Nucleus accumbens (tissue), 56 donors: ENCODE results near the gene MAT2A.
"Not testable (repeated sequence)": the region's sequence is repeated elsewhere in the genome, so short reads cannot be mapped to it uniquely, and the experiment has no call there.

Experiments used
- DNase-seq, 56 donors: peaks; one replicate each; lab custom pipeline; 2025; lab: John Stamatoyannopoulos, UW

MAT2A gene

GRCh38 chr2:85575739-85576138 lies 36.8 kb downstream of the MAT2A start:
- DNase-seq = no peak

DNA sequence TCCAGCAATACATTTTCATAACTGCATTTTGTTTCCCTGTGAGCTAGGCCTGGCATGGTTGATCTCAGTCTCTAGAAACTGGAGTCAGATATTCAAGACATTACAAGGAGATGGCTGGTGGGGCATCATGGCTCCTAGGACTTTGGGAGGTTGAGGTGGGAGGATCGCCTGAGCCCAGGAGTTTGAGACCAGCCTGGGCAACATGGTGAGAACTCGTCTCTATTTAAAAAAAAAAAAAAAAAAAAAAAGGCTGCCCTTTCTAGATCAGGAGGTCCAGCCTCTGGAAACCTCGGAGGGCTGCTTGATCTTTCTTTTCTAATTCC lies 38.1 kb downstream of the MAT2A start:
- no peak for DNase-seq

GRCh38 chr2:85577386-85578242 lies 38.6 kb downstream of the MAT2A start, which contains the start of gene VAMP8:
Gene VAMP8 (plus strand): TSS chr2:85577586. CDS start chr2:85577647, 61 bp downstream.
- DNase-seq = no peak

DNA sequence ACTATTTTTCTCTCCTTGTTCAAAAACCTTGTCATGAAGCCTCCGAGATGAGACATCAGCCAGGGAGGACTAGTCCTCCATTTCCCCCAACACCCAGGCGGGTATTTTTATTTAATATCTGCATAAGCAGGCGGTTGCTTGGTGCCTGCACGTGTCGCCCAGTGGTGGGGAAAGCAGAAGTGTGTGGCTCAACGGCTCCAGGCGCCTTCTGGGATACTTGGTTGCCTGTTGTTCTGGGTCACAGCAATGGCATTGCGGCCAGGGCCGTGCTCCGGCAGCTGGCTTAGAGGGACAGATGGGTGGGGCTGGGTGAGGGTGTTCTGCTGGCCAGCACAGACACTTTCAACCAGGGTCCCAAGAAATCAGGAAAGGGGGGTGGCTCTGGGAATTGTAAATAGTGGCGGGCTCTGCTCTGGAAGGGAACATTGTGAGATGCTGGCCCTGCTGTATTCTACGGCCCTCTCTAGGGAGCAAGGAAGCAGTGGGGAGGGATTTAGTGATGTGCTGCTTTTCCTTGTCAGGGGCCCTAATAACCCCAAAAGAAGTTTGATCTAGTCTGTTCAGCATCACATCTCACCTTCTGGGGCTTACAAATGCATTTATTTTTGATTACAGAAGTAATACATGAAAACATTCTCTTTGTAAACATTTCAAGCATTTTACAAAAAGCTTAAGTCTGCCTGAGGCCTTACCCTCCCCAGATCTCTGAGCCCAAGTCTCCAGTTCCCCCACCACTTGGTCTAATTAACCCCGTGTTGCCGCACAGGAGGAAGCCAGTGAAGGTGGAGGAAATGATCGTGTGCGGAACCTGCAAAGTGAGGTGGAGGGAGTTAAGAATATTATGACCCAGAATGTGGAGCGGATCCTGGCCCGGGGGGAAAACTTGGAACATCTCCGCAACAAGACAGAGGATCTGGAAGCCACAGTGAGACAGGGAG lies 39.5 kb downstream of the MAT2A start:
- DNase-seq = peak in 3 of 56 donors; percentile 11 to 42 (median 11)

DNA sequence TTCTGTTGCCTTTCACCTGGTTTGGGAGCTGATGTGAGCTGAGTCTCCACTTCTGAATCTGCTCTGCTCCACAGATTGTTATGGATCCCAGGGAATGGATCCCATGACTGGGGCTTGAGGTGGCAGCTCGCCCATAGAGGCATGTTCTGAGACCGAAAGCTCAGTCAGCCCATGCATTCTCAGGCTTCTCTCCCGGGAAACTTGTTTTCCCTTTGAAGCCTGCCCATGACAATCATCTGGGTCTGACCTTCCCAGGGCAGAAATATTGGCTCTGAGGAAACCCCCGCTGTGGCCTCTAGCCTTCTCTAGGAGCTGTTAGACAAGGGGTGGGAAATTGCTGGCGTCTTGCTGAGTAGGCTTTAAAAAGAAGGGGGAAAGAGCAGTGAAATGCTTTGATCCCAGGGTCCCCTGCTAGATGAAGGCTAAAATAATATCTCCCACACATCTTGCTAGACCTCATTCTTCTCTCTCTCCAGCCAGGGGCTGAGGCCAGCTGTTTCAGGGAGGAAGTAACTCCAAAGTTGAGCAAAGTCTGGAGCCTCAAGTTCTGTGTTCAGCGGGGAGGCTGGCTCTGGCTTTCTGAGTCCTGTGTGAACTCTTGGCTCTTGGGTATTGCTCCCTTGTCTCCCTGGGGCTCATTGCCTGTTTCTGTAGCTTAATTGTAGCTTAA lies 40.4 kb downstream of the MAT2A start:
- peak in 1 of 56 donors; percentile 16 for DNase-seq

DNA sequence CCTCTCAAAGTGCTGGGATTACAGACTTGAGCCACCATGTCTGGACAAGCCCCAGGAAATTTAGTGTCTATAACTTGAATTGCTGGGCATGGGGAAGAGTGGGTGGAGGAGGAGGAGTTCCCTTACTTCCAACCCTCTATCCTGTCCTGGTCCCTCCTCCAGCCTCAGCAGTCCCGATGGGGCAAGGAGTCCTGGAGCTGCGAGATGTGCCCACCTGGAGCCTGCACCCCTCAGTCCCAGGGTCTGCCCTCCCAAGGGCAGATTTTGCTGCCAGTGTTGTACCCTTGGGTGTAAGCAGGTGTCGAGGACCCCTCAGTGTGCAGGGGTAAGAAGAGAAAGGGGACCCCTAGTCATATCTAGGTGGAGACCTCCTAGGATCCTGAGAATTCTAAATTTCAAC lies 41.2 kb downstream of the MAT2A start:
- no peak for DNase-seq

DNA sequence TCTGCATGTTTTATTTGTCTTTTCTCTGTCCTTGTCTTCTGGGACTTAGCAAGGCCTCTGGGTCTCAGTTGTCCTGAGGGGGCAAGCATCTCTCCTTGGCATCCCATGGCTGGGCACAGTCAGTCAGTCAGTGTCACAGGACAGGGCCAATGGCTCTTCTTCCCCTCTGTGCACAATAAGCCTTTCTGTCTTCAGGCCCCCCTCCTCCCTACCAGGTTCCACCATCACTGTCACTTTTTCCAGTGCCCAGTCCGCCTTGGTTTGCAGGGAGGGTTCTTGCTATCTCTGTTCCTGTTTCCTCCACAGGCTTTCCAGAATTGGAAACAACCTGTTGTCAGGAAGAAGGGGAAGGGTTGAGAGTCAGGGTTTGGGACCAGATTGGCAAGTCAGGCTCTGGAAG lies 43.5 kb downstream of the MAT2A start:
- DNase-seq = peak in 6 of 56 donors; percentile 18 to 52 (median 30)

DNA sequence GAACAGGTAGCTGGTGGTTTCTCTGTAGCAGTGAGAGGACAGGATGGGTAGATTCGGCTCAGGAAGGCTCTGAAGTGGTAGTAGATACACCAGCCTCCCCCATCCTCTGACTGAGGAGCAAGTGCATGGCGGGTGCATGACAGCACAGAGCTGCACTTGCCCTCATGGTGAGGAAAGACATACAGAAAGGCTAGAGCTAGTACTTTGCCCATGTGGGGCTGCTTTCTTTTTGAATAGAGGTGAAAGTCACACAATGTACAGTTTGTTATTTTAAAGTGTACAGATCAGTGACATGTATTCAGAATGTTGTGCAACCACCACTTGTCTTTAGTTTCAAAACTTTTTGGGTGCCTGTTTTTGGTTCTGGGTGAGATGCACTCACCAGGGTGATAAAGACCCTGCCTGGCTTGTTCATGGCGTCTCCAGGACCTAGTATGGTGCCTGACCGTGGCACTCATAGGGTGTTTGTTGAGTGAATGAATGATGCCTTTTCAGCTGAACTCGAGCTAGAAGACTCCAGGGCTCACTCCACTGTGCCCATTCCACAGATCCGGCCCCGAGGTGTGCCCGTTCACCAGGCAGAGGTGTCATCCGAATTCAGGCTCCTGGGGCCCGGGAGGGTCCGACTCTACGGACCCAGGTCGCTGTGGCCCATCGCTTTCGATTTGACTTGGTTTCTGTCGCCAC lies 44.8 kb downstream of the MAT2A start:
- DNase-seq = no peak

DNA sequence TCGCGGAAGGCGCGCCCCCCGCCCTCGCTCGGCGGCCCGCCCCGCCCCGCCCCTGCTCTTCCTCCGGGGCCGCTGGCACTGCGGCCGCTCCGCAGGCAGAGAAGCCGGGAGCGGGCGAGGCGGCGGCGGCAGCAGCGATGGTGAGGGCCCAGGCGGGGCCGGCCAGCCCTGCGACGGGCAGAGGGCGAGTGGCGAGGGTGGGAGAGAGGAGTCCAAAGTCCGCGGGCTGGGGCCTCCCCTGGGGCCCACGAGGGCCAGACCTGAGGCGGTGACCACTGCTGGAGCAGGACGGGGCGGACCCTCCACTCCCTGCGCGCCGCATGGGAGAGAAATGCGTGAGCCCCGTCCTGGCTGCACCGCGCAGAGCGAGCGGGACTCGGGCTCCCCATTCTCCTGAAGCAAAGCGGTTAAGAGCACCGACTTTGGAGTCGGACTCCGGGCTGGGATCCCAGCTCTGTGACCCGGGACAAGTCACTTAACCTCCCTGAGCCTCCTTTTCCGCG lies 45.4 kb downstream of the MAT2A start, which contains the start of gene VAMP5:
Gene VAMP5 (plus strand): TSS at position 78 of the 503 bp plus-strand sequence. CDS start 60 bp downstream, at position 138.
- DNase-seq = peak in 2 of 56 donors; percentile 18 to 60

- DNase-seq = no peak
These were observed 46.2 kb downstream of the MAT2A start for GRCh38 chr2:85584857-85585780.

GRCh38 chr2:85585781-85586105 lies 46.8 kb downstream of the MAT2A start:
- no peak for DNase-seq

DNA sequence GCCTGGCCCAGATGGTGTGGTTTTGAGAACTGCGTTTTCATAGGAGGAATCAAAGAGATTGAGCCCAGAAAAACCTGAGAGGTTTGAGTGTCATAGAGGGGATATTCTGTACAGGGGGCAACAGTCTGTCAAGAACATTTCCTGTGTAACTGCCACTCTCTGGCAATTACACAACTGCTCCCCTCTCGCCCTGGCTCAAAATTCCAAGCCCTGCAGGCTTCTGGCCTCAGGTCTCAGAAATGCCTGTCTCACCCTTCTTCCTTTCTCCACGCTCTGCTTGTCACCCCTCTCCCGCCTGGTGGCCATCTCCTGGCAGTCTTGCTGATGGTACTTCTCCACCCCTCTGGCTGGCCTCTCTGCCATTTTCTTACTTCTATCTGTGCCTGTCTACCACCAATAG lies 49.3 kb downstream of the MAT2A start:
- no peak for DNase-seq

DNA sequence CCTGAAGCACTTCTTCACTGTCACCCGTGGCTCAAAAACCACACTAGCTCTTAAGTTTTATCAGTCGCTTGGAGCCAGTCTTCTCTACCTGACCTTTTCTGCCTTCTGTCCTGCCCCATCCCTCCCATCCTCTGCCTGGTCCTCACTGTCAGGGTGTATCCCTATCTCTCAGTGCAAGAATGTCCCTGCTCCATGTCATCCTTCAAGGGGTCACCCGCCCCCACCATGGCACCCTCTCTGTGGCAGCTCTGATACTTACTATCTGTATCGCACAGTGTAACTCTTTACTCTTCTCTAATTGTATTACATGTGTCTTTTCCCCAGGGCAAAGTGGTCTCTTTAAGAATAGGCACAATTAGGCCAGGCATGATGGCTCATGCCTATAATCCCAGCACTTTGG lies 49.7 kb downstream of the MAT2A start:
- no peak for DNase-seq

GRCh38 chr2:85589181-85589580 lies 50.2 kb downstream of the MAT2A start:
- DNase-seq = peak in 9 of 56 donors; percentile 6 to 54 (median 24)

GRCh38 chr2:85589982-85590791 lies 51.2 kb downstream of the MAT2A start:
- DNase-seq = peak in 6 of 56 donors; percentile 27 to 47 (median 29)

DNA sequence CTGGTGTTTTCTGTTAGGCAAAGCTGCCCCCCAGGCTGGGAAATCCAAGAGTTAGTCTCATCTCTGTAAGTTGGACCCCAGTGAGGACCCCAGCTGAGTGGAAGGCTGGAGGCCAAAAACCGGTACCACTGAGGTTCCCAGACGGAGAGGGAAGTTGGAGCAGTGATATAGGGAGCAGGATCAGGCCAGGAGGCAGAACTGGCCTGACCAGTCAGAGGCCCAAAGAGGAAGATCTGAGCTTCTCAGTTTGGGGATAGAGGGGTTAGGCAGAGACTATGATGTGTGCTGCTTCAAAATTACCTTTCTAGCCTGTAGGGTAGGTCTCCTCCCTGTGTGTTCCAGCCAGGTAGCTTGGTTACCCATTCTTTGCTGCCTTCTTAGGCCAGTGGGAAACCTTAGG lies 52.0 kb downstream of the MAT2A start:
- no peak for DNase-seq

DNA sequence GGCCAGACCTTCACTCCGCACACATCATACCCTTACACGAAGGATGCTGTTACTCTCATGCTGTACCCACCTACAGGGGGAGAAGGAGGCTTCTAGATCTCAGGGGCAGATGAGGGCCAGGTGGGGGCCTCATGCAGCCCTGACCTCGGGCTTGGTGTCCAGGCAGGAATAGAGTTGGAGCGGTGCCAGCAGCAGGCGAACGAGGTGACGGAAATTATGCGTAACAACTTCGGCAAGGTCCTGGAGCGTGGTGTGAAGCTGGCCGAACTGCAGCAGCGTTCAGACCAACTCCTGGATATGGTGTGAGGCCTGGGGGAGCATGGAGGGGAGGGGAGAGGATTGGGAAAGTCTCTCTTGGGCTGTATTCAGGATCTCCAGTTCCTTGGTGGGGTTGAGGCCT lies 52.6 kb downstream of the MAT2A start:
- DNase-seq = no peak

GRCh38 chr2:85592299-85592698 lies 53.3 kb downstream of the MAT2A start:
- DNase-seq = not testable (repeated sequence)
